Brain microvascular endothelial cell (primary cell): ENCODE measurements around the gene ASCC2.

Source experiments
- DNase-seq: peaks from one replicate; pipeline ENCODE4 v3.0.0-alpha.2; 2020
- H3K27ac ChIP-seq: fragments of 250-450 bp; sonication (Bioruptor Pico); 2 replicates; pipeline ENCODE4 v1.5.1; 2020; ENCODE audit warnings: mild to moderate bottlenecking, moderate library complexity
- H3K27me3 ChIP-seq: fragments of 250-450 bp; sonication (Bioruptor Pico); replicated peaks from 2 replicates; pipeline ENCODE4 v1.5.1; 2020; ENCODE audit warnings: mild to moderate bottlenecking
- H3K36me3 ChIP-seq: fragments of 250-450 bp; sonication (Bioruptor Pico); replicated peaks from 2 replicates; pipeline ENCODE4 v1.5.1; 2020; ENCODE audit warnings: mild to moderate bottlenecking
- H3K4me3 ChIP-seq: 2 replicates; pipeline ENCODE4 v1.5.1; 2011; ENCODE audit warnings: low read depth, mild to moderate bottlenecking, control low read depth, low read length, moderate library complexity
- CTCF ChIP-seq: IDR thresholded peaks from 2 replicates; pipeline ENCODE4 v1.5.1; 2011; ENCODE audit warnings: low read depth, mild to moderate bottlenecking, moderate library complexity, low read length, control low read depth, inconsistent platforms; ENCODE audit errors: missing control alignments
- in situ Hi-C: cut with HindIII; loops from 2 replicates; pipeline ENCODE4 v1.10.0; 2017; ENCODE audit warnings: low sequenced_read_pairs, low pct_ligation_motif_present

Gene ASCC2

DNA sequence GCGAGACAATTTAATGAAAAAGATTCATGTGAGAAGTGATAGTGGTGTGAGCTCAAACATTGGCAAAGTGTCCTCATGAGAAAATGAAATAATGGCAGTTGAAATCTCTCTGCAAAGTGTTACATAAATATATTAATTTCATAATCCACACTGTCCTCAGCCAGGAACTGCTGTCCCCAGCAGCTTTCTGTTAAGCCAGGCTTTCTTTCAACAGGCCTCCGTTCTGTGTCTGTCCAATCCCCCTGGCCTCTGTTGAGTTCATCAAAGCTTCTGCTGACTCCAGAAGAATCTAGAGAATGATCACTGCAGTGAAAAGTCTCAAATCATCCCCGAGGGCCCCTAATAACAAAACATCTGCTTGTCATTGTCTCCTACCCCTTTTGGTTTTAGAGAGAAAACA, 10.0 kb upstream of the ASCC2 start:
- no peak overlapping the region for H3K27ac ChIP-seq
- no peaks in the 10 kb centered on the region for H3K27me3 ChIP-seq
- H3K36me3 ChIP-seq: no peaks in the 10 kb centered on the region
- H3K4me3 ChIP-seq: no peak overlapping the region
- DNase-seq: no peak
- TF ChIP-seq CTCF: no peak
- in situ Hi-C loops: no loop called here

DNA sequence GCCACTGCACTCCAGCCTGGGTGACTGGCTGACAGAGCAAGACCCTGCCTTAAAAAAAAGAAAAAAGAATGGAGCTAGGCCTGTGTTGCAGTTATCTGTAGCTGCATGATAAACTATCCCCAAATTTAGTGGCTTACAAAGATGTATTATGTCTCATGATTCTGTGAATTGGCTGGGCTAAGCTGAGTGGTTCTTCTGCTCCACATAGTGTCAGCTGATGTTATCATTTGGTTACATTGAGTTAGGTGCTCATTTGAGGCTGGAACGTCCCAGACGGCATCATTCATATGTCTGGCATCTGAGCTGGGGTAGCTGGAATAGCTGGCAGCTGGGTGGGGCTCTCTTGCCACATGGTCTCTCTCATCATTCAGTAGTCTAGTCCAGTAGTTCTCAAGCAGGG, 8.2 kb upstream of the ASCC2 start:
- Histone ChIP-seq H3K4me3 (no peak overlapping the region), H3K27me3 (no peaks in the 10 kb centered on the region), H3K27ac (no peak overlapping the region), H3K36me3 (no peaks in the 10 kb centered on the region)
- in situ Hi-C loops: no loop called here
- TF ChIP-seq CTCF: no peak
- DNase-seq: no peak

DNA sequence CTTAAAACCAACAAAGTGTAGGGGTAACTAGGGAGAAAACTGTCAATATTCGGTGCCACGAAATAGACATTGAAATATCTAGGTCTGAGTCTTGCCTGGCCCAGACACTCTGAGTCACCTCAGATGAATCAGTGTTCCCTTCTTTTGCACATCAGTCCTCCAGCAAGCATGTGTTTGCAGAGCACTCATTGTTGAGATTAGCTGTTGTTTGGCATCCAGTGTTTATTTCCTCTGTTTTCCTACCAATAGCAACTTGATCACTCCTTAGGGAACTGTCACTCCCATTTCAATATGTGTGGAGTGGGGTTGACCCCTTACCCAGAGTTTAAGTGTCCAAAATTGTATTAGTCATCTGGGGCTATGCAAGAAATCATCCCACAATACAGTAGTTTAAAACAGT, 4.7 kb upstream of the ASCC2 start:
- TF ChIP-seq CTCF: no peak
- Histone ChIP-seq H3K36me3 (no peaks in the 10 kb centered on the region), H3K27me3 (no peaks in the 10 kb centered on the region), H3K27ac (peak overlapping the region; percentile 91), H3K4me3 (no peak overlapping the region)
- DNase-seq: peak; percentile 96
- in situ Hi-C loops: no loop called here

- no peaks in the 10 kb centered on the region for H3K27me3 ChIP-seq
- no peaks in the 10 kb centered on the region for H3K36me3 ChIP-seq
- in situ Hi-C loops: no loop called here
- TF ChIP-seq CTCF: no peak
- H3K27ac ChIP-seq: peak overlapping the region; percentile 91
- DNase-seq: no peak
- H3K4me3 ChIP-seq: no peak overlapping the region
These were observed 4.1 kb upstream of the ASCC2 start for GRCh38 chr22:29842172-29842571.

DNA sequence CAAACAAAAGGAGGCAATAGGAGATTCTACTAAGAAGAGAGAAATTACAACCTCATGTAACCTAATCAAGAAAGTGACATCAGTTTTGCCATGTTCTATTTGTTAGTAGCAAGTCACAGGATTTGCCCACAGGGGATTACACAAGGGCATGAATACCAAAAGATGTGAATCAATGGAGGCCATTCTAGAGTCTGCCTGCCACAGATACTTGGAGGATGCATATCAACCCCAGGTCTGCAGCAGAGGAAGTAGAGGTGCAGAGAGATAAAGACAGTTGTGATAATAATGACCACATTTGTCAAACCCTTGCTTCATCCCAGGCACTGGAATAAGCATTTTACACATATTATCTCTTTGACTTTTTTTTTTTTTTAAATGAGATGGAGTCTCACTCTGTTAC, 2.4 kb upstream of the ASCC2 start:
- H3K36me3 ChIP-seq: no peaks in the 10 kb centered on the region
- no peak overlapping the region for H3K4me3 ChIP-seq
- TF ChIP-seq CTCF: no peak
- in situ Hi-C loops: no loop called here
- no peaks in the 10 kb centered on the region for H3K27me3 ChIP-seq
- DNase-seq: no peak
- no peak overlapping the region for H3K27ac ChIP-seq

DNA sequence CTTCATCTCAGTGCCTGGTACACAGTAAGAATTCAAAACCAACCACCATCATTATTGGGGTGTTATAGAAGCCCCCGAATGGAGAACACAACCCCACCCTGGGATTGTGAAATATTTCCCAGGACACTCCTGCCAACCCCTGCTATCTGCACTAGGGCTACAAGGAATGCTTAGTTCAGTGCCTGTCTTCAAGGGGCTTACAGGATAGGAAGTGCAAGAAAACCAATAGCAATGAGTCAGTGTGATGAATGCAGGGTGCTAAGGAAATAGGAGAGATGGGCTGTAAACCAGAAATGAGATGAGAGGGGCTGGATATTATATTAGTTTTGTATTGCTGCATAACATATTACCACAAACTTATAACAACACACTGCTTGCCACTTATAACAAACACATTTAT, 965 bp upstream of the ASCC2 start:
- H3K27ac ChIP-seq: no peak overlapping the region
- no peak for DNase-seq
- in situ Hi-C loops: no loop called here
- no peak for TF ChIP-seq CTCF
- H3K27me3 ChIP-seq: no peaks in the 10 kb centered on the region
- no peak overlapping the region for H3K4me3 ChIP-seq
- H3K36me3 ChIP-seq: peaks cover 2% of the 10 kb centered on the region
